Liver (tissue), 3 donors: ENCODE measurements around the gene NKAIN2.

Experiments
- CTCF ChIP-seq: fragments of 150-350 bp; IDR thresholded peaks from 2 replicates; pipeline ENCODE4 v1.5.1; 2017; ENCODE audit warnings: improper control_type of control experiment, low read depth, low read length; ENCODE audit not compliant: missing input control
- GABPA ChIP-seq, 2 donors: IDR thresholded peaks in 1 of 2; conservative IDR thresholded peaks in 1 of 2; 2 replicates each; pipeline ENCODE4 v1.6.1; 2016; ENCODE audit warnings: antibody characterized with exemption in 2 of 2, mild to moderate bottlenecking in 1 of 2, moderate library complexity in 1 of 2
- donor health status: healthy.
- donor health status: healthy.

- no peak for TF ChIP-seq CTCF
- TF ChIP-seq GABPA (IDR thresholded peaks at IDR 0.05 in 1 of 2, conservative IDR thresholded peaks at IDR 0.05 in 1 of 2): no peak
Measured at GRCh38 chr6:124055395-124055794, 251.7 kb downstream of the NKAIN2 start.
